Umbilical cord (tissue), 2 donors: ENCODE data around the gene GRIK4. TPM values are rescaled to one million over a fixed set of nuclear protein-coding genes. Genes with fewer than 3 reads are reported as not detected.
"Not testable (repeated sequence)": the region's sequence is repeated elsewhere in the genome, so short reads cannot be mapped to it uniquely, and the experiment has no call there.

ENCODE experiments used
- DNase-seq: peaks from one replicate; pipeline ENCODE4 v3.0.0-alpha.2; 2015; ENCODE audit warnings: low spot score
- total RNA-seq: library from RNA; depleted of rRNA; stranded (reverse); fragments of >200 nt; gene quantifications from one replicate; pipeline ENCODE4 v1.2.3, GENCODE V29; 2014; ENCODE audit warnings: low replicate concordance; ENCODE audit not compliant: insufficient read depth

GRIK4 gene
- total RNA-seq, 1 donor from 2014 or later = 1.2 TPM

- DNase-seq = peak; percentile 49
Observed at GRCh38 chr11:120985718-120986569, 474.4 kb downstream of the GRIK4 start.

- no peak for DNase-seq
Observed at GRCh38 chr11:120988603-120989002, 477.1 kb downstream of the GRIK4 start.

- no peak for DNase-seq
Observed at GRCh38 chr11:120991830-120992686, 480.5 kb downstream of the GRIK4 start.

GRCh38 chr11:120994091-120994859, 482.7 kb downstream of the GRIK4 start:
- DNase-seq = no peak

- DNase-seq = no peak
Observed at GRCh38 chr11:120995184-120995583, 483.6 kb downstream of the GRIK4 start.

GRCh38 chr11:120996973-120997372, 485.4 kb downstream of the GRIK4 start:
- DNase-seq = no peak

GRCh38 chr11:120998581-120998980, 487.0 kb downstream of the GRIK4 start:
- no peak for DNase-seq

GRCh38 chr11:121004206-121004840, 492.8 kb downstream of the GRIK4 start:
- no peak for DNase-seq

- DNase-seq = no peak
Observed at GRCh38 chr11:121006922-121007321, 495.4 kb downstream of the GRIK4 start.

GRCh38 chr11:121008551-121008950, 497.0 kb downstream of the GRIK4 start:
- no peak for DNase-seq

- no peak for DNase-seq
Observed at GRCh38 chr11:121012091-121012490, 500.5 kb downstream of the GRIK4 start.

- no peak for DNase-seq
Observed at GRCh38 chr11:121018746-121019145, 507.2 kb downstream of the GRIK4 start.

GRCh38 chr11:121021718-121022117, 510.2 kb downstream of the GRIK4 start:
- DNase-seq = not testable (repeated sequence)

GRCh38 chr11:121023848-121024751, 512.6 kb downstream of the GRIK4 start, which contains the start of gene TBCEL:
Gene TBCEL, plus strand, starts transcription at chr11:121024102. Its CDS starts 21,589 bp downstream, at chr11:121045691.
- DNase-seq = peak; percentile 89

GRCh38 chr11:121024989-121025388, 513.4 kb downstream of the GRIK4 start:
- peak; percentile 13 for DNase-seq

- no peak for DNase-seq
Observed at GRCh38 chr11:121029153-121029552, 517.6 kb downstream of the GRIK4 start.

- DNase-seq = no peak
Observed at GRCh38 chr11:121029813-121030445, 518.4 kb downstream of the GRIK4 start.

GRCh38 chr11:121031167-121031566, 519.6 kb downstream of the GRIK4 start:
- no peak for DNase-seq

- not testable (repeated sequence) for DNase-seq
Observed at GRCh38 chr11:121031648-121032047, 520.1 kb downstream of the GRIK4 start.

GRCh38 chr11:121032546-121032945, 521.0 kb downstream of the GRIK4 start:
- DNase-seq = no peak
